Glutamatergic neuron (in vitro differentiated cells): Measurements from ENCODE around the gene WDR91. TPM values are rescaled to one million over a fixed set of nuclear protein-coding genes. Genes with fewer than 3 reads are reported as not detected.
"Not testable (repeated sequence)": the region's sequence is repeated elsewhere in the genome, so short reads cannot be mapped to it uniquely, and the experiment has no call there.

ENCODE experiments used
- DNase-seq: peaks from one replicate; pipeline ENCODE4 v3.0.0; 2022
- H3K27ac Mint-ChIP-seq: one replicate; pipeline ENCODE4 v1.8.0; 2020; ENCODE audit warnings: mild to moderate bottlenecking, mixed read lengths, inconsistent platforms; ENCODE audit not compliant: unreplicated experiment
- H3K27me3 Mint-ChIP-seq: one replicate; pipeline ENCODE4 v1.8.0; 2020; ENCODE audit warnings: mild to moderate bottlenecking, moderate library complexity, mixed read lengths, inconsistent platforms; ENCODE audit not compliant: unreplicated experiment
- H3K36me3 Mint-ChIP-seq: one replicate; pipeline ENCODE4 v1.8.0; 2020; ENCODE audit warnings: mild to moderate bottlenecking, mixed read lengths, inconsistent platforms; ENCODE audit not compliant: unreplicated experiment
- H3K4me1 Mint-ChIP-seq: one replicate; pipeline ENCODE4 v1.8.0; 2020; ENCODE audit warnings: mild to moderate bottlenecking, low read depth, mixed read lengths, inconsistent platforms; ENCODE audit not compliant: unreplicated experiment
- H3K4me3 Mint-ChIP-seq: one replicate; pipeline ENCODE4 v1.8.0; 2020; ENCODE audit warnings: mild to moderate bottlenecking, mixed read lengths, inconsistent platforms; ENCODE audit not compliant: unreplicated experiment
- H3K9me3 Mint-ChIP-seq: one replicate; pipeline ENCODE4 v1.8.0; 2020; ENCODE audit warnings: mild to moderate bottlenecking, moderate library complexity, mixed read lengths, inconsistent platforms; ENCODE audit not compliant: unreplicated experiment
- CTCF ChIP-seq: fragments of 200-600 bp; sonication (generic); IDR thresholded peaks from one replicate; pipeline ENCODE4 v1.5.0; 2021; ENCODE audit not compliant: partially characterized antibody, unreplicated experiment
- total RNA-seq: library from RNA; stranded (reverse); fragmentation: NEBNext Ultra II Directional; extraction: Animal tissue kit (Norgen Biotek cat#: 25700); gene quantifications from one replicate; pipeline ENCODE4 v1.2.1, GENCODE V29; 2021; ENCODE audit not compliant: unreplicated experiment

WDR91 gene
- total RNA-seq, 1 donor from 2014 or later: 24.5 TPM

DNA sequence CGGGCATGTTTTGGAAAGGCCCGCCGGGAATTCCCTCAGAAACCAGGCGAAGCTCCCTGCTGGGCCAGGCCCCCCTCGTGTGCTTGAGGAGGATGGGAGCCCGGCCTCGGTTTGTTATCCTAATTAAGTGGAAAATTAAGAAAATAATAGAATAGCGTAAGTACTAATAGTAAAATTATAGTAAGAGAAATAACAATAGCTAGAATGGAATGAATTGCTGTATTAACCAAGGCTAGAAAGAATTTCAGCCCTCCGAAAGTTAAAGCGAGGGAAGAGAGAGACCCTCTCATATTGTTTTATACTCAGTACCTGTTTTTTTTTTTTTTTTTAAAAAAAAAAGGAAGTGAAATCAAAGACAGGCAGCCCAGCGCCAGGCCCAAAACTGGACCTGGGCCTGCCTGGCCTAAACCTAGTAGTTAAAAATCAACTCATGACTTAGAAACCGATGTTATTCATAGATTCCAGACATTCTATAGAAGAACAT lies 40.3 kb downstream of the WDR91 start:
- not testable (repeated sequence) for H3K9me3 Mint-ChIP-seq, H3K36me3 Mint-ChIP-seq, H3K4me1 Mint-ChIP-seq, H3K27me3 Mint-ChIP-seq, DNase-seq
- Mint-ChIP-seq H3K4me3 (peak overlapping the region; percentile 84), H3K27ac (peak overlapping the region; percentile 48)

- peaks cover 9% of the 10 kb centered on the region for H3K4me1 Mint-ChIP-seq
- peak within 1 kb of the TSS; percentile 73 for H3K27ac Mint-ChIP-seq
- DNase-seq: peak; percentile 93
- peaks cover 1% of the 10 kb centered on the region for H3K27me3 Mint-ChIP-seq
- H3K4me3 Mint-ChIP-seq: peak within 1 kb of the TSS; percentile 93
- H3K36me3 Mint-ChIP-seq: no peaks in the 10 kb centered on the region
- peak; percentile 27 for TF ChIP-seq CTCF
- H3K9me3 Mint-ChIP-seq: peaks cover 8% of the 10 kb centered on the region
These were observed 40.9 kb downstream of the WDR91 start, which contains the start of gene CYREN for GRCh38 chr7:135170274-135170997. Gene CYREN, minus strand, starts transcription at chr7:135170707. Its CDS starts 1,785 bp downstream, at chr7:135168922.

GRCh38 chr7:135169964-135170273 lies 41.4 kb downstream of the WDR91 start:
- Mint-ChIP-seq H3K27ac (peak overlapping the region; percentile 73), H3K9me3 (peaks cover 8% of the 10 kb centered on the region), H3K4me1 (peaks cover 9% of the 10 kb centered on the region), H3K27me3 (peaks cover 1% of the 10 kb centered on the region), H3K4me3 (peak overlapping the region; percentile 93), H3K36me3 (no peaks in the 10 kb centered on the region)
- no peak for DNase-seq
- no peak for TF ChIP-seq CTCF

GRCh38 chr7:135169141-135169963 lies 42.0 kb downstream of the WDR91 start:
- peak overlapping the region; percentile 93 for H3K4me3 Mint-ChIP-seq
- peak overlapping the region; percentile 73 for H3K27ac Mint-ChIP-seq
- H3K27me3 Mint-ChIP-seq: peaks cover 1% of the 10 kb centered on the region
- peak; percentile 31 for TF ChIP-seq CTCF
- H3K36me3 Mint-ChIP-seq: no peaks in the 10 kb centered on the region
- H3K4me1 Mint-ChIP-seq: peaks cover 9% of the 10 kb centered on the region
- peak; percentile 58 for DNase-seq
- peaks cover 8% of the 10 kb centered on the region for H3K9me3 Mint-ChIP-seq

GRCh38 chr7:135168489-135169140 lies 42.7 kb downstream of the WDR91 start:
- peaks cover 6% of the 10 kb centered on the region for H3K36me3 Mint-ChIP-seq
- peaks cover 1% of the 10 kb centered on the region for H3K27me3 Mint-ChIP-seq
- peaks cover 9% of the 10 kb centered on the region for H3K4me1 Mint-ChIP-seq
- H3K27ac Mint-ChIP-seq: no peak overlapping the region
- TF ChIP-seq CTCF: no peak
- peaks cover 8% of the 10 kb centered on the region for H3K9me3 Mint-ChIP-seq
- H3K4me3 Mint-ChIP-seq: peak overlapping the region; percentile 93
- no peak for DNase-seq
